ENCODE data around the gene TMED9. TPM values are rescaled to one million over a fixed set of nuclear protein-coding genes. Genes with fewer than 3 reads are reported as not detected.
A peak's percentile ranks its signal among the peaks of the same experiment; 100 is the strongest.

Gene TMED9
- total and polyA plus RNA-seq, 10 of the 15 experiments (the other 5 are each of a cell fraction or from before 2014, with no cell fraction given), result 35.7 to 144 (median 105) TPM

DNA sequence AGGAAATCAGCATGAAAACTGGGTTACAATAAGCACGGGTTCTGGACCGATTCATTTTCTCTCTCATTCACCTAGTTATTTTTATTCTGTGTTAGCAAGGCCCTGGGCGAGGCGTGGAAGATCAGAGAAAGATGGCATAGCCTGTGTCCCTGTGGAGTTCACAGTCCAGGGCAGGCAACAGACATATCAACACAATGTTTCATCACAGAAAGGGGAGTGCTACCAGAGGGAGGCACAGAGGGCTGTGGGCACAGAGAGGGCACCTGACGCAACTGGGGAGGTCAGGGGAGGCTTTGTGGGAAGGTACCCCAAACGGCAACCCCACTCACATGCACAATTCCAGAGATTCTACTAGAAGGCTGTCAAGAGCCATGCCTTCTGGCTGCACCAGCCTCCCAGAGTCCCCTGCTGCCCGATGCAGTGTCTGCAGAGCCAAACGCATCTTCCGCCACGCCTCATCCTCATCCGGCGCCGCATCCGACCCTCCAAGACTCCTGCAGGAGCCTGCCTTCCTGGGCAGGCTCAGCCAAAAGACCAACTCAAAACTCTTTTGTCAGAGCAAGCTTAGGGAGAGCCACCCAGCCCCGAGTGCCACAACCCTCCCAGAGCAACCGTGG, 39.1 kb upstream of the TMED9 start (continued):
- TF ChIP-seq, protein P1, sequence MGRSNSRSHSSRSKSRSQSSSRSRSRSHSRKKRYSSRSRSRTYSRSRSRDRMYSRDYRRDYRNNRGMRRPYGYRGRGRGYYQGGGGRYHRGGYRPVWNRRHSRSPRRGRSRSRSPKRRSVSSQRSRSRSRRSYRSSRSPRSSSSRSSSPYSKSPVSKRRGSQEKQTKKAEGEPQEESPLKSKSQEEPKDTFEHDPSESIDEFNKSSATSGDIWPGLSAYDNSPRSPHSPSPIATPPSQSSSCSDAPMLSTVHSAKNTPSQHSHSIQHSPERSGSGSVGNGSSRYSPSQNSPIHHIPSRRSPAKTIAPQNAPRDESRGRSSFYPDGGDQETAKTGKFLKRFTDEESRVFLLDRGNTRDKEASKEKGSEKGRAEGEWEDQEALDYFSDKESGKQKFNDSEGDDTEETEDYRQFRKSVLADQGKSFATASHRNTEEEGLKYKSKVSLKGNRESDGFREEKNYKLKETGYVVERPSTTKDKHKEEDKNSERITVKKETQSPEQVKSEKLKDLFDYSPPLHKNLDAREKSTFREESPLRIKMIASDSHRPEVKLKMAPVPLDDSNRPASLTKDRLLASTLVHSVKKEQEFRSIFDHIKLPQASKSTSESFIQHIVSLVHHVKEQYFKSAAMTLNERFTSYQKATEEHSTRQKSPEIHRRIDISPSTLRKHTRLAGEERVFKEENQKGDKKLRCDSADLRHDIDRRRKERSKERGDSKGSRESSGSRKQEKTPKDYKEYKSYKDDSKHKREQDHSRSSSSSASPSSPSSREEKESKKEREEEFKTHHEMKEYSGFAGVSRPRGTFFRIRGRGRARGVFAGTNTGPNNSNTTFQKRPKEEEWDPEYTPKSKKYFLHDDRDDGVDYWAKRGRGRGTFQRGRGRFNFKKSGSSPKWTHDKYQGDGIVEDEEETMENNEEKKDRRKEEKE (IDR thresholded peaks at IDR 0.05), result no peak

DNA sequence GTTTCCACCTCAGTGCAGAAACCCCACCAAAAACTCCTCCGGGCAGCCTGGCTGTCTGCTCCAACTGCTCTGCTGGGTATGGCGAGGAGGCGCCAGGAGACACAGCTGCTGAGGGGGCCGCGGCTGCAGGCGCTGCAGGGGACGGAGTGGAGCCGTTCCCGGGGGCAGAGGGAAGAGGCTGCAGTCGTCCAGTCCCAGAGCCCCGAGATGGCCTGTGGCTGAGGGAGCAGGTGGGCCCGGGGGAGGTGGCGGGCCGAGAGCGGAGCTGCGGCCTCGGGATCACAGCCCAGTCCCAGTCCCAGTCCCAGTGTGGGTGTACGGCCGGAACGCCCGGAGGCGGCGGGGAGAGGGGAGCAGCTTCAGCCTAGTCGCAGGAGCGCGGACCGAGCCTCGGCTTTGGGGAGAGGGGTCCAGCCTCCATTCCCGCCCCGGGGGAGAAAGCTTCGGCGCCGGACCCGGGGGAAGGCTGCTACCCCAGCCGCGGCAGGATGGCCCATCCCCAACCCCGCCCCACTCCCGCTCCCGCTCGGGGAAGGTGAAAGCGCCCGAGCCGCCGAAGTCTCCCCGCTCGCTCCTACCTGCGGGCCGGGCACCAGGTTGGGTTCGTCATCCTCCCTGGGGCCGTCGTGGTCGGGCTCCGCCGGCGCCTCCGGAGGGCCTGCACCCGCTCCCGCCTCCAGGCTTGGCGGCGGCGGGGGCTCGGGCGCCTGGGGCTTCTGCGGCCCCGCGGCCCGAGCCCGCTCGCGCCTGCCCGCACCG, 38.2 kb upstream of the TMED9 start:
- in situ Hi-C loops (cut with MboI), result no loop called here
- ChIA-PET POLR2A (interaction anchor here (1.2 kb wide), 1 partner anchor 582 kb away, joined by 3 read pairs; no protein-coding TSS in a partner anchor), CTCF (interaction anchor here (0.7 to 1.1 kb wide), 2 partner anchors 45 to 244 kb away, joined by 3 read pairs; no protein-coding TSS in a partner anchor), RAD21 (ENCODE audit: unreplicated experiment) (interaction anchor here (0.9 kb wide), 1 partner anchor 52 kb away, joined by 3 read pairs; no protein-coding TSS in a partner anchor), SMC1A (ENCODE audit: uncharacterized antibody, unreplicated experiment) (interaction anchor here (1.4 kb wide), 1 partner anchor 33 kb away, joined by 3 read pairs; no protein-coding TSS in a partner anchor)
- no peak for DNase-seq (ENCODE audit: low read depth, low spot score)
- peak overlapping the region; percentile 57 for H3K27ac ChIP-seq (ENCODE audit: control insufficient read depth, insufficient read depth)
- ATAC-seq, result peak; percentile 65
- peak overlapping the region; percentile 72 for H2AFZ ChIP-seq (ENCODE audit: control insufficient read depth, low read depth, low read length)
- H3K4me3 ChIP-seq, result peak overlapping the region; percentile 92
- BruUV-seq (replicated peaks), result no TSS peak
- 2% methylated on average over 55 of the region's 72 CpGs for WGBS (ENCODE audit: insufficient coverage, insufficient replicate concordance, low lambda C conversion rate, missing lambda C conversion rate)
- TF ChIP-seq NKRF (conservative IDR thresholded peaks at IDR 0.05) (peak; percentile 56; the same call in 1 of the 2 replicates), EED (IDR thresholded peaks at IDR 0.05; ENCODE audit: low read depth) (no peak)
- H3K9ac ChIP-seq (ENCODE audit: control insufficient read depth, insufficient read depth, low read length), result peak overlapping the region; percentile 76
- no peaks in the 10 kb centered on the region; the same call in 1 of the 2 replicates for H4K20me1 ChIP-seq (ENCODE audit: control insufficient read depth, insufficient read depth)
- intact Hi-C loops (cut with micrococcal nuclease; ENCODE audit: unreplicated experiment), result loop anchor here (5.0 kb wide), 1 partner anchor 37 kb away; the partner anchor contains the start of gene DDX41
- H3K36me3 ChIP-seq (ENCODE audit: control insufficient read depth in 2 of 2, insufficient read depth in 2 of 2, low read length in 1 of 2), result 0 out of 4 replicates have a peak, but pooled peaks cover 0 to 3% of the 10 kb centered on the region in 2 experiments
- no peak for FAIRE-seq
- H3K4me2 ChIP-seq (ENCODE audit: control insufficient read depth, insufficient read depth), result peak overlapping the region; percentile 91
- H3K9me3 ChIP-seq (replicated peaks; ENCODE audit: control insufficient read depth, insufficient read depth, low read length), result no peaks in the 10 kb centered on the region
- H3K4me1 ChIP-seq (ENCODE audit: control insufficient read depth, insufficient read depth, low read length), result peaks cover 8% of the 10 kb centered on the region
- no peaks in the 10 kb centered on the region for H3K27me3 ChIP-seq (replicated peaks in 1 of 2; ENCODE audit: control insufficient read depth in 2 of 2, insufficient read depth in 2 of 2, low read length in 1 of 2)
- peaks cover 22% of the 10 kb centered on the region for H3K79me2 ChIP-seq (ENCODE audit: control insufficient read depth, insufficient read depth, low read length)
